Erythroblast (primary cell): ENCODE measurements around the gene ITPK1.

ENCODE experiments used
- GATA1 ChIP-seq: IDR thresholded peaks from 2 replicates; pipeline ENCODE4 v1.6.1; 2011; ENCODE audit warnings: low read depth, mild to moderate bottlenecking, control low read depth, low read length, moderate library complexity
- POLR2A ChIP-seq: IDR thresholded peaks from 2 replicates; pipeline ENCODE4 v1.6.1; 2011; ENCODE audit warnings: mild to moderate bottlenecking, low read length

GRCh38 chr14:93081876-93082570, 33.7 kb downstream of the ITPK1 start:
- TF ChIP-seq POLR2A = no peak
- TF ChIP-seq GATA1 = no peak
